Stimulated activated naive CD8-positive, alpha-beta T cell treated with anti-CD3 and anti-CD28 coated beads, Interleukin-15, Interleukin-2, amounts not matched to agents 100 U/mL and 50 U/mL, for 24 hours (primary cell): ENCODE measurements around the gene KRT6B.
"Not testable (repeated sequence)": the region's sequence is repeated elsewhere in the genome, so short reads cannot be mapped to it uniquely, and the experiment has no call there.

ENCODE experiments used
- ATAC-seq: fragments of 150-1000 bp; cut with Tn5 transposase; one replicate; pipeline ENCODE4 v1.10.0; 2021
- DNase-seq: peaks from one replicate; pipeline ENCODE4 v3.0.0; 2021

Gene KRT6B

DNA sequence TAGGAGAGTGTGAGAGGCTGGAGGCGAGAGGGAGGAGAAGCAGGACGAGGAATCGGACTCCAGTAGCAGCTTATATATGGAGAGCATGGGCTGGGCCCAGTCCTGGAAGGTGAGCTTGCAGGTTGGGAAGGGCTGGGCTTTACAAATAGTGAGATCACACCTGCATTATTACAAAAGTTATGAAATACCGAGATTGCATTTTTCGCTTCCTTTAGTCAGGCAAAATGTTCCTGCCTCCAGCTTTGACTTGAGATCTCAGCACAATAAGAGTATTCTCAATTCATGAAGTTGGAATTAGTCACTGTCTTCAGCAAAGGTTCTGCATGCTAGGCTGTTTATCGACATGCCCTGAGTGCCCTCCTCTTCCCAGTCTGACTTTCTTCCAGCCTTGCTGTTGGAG lies at the start of gene KRT6B:
Gene KRT6B, minus strand, starts transcription at position 46 of the 400 bp plus-strand sequence. CDS start 68 bp downstream, outside the sequence.
- DNase-seq (no peak), ATAC-seq (no peak)

- DNase-seq (no peak), ATAC-seq (no peak)
Measured at GRCh38 chr12:52501490-52501889, 49.5 kb upstream of the KRT6B start.

DNA sequence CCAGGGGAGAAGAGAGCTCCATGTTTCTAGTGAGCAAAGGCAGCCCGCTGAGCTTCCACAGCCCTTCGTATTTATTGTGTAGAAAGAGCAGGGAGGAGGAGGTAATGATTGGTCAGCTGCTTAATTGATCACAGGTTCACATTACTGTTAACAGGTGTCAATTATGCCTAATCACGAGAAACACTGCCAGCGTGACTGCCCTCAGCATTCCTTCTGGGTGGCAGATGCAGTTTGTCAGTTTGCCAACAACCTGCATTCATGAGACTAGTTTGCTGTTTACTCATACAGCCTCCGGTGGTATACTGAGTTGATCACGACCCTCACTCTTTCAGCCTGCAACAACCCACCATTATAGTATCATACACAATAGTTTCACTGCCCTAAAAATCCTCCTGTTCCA lies 48.6 kb upstream of the KRT6B start:
- not testable (repeated sequence) for DNase-seq, ATAC-seq

DNA sequence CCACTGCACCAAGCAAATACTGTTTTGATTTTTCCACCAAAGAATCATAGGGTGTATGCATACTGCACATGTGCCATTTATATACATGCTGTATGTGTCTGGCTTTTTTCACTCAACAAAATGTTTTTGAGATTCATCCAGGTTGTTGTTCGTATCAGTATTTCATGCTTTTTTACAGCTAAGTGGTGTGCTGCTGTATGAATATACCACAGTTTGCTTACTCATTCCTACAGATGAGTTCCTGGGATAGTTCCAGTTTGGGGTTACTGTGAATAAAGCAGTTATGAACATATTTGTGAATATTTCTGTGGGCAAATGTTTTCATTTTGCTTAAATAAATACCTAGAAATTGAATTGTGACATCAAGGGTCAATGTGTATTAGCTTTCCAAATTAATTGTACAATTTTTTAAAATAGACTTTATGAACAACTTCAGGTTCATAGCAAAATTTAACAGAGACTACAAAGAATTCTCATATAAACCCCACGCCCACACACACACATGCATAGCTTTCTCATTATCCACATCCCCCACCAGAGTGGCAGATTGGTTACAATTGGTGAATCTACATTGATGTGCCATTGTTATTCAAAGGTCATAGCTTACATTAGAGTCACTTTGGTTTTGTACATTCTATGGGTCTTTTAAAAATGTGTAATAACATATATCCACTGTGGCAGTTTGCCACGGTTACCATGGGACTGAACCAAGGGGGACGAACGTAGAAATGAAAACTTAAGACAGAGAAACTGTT lies 48.0 kb upstream of the KRT6B start:
- ATAC-seq: no peak
- DNase-seq: no peak

GRCh38 chr12:52498946-52499345 lies 47.0 kb upstream of the KRT6B start:
- ATAC-seq (no peak), DNase-seq (no peak)

- ATAC-seq (no peak), DNase-seq (no peak)
Measured at GRCh38 chr12:52497975-52498374, 46.0 kb upstream of the KRT6B start.

DNA sequence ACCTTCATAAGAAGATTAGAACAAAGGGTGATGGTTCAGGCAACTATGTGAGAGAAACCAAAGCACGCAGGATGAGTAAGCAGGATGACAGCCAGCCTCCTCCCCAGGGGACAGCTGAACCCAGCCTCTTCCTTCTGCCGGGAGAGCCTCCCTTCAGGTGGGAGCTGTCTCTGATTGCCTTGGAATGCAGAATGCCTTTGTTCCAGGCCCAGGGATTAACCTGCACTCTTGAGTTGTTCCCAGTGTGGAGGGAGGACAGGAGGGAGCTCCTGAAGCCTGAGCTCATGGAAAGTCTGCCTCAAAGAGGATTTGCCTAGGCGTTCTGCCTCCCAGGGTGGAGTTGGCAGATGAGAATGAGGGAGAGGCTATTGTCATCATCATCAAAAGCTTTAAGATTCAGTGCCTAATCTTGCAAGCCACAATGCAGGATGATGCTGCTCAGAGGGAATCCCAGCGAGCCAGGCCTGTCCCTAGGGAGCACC lies 44.7 kb upstream of the KRT6B start:
- ATAC-seq (no peak), DNase-seq (no peak)

DNA sequence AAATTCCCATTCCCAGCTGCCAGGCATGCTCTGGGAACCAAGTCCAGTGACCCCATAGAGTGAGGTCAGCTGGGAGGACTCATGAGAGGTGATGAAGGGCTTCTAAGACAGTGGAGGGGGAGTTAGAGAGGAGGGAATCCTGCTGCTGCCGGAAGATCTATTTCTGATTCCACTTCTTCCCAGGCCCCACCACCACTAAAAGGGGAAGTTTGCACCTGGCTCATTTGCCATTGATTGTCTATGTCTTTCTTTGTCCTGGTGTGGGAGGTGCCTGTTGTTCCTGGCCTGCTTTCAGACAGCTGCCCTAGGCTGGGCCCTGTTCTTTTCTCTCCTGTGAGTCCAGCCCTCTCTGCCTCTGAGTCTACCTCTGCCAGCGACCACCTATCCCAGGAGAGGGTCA lies 44.1 kb upstream of the KRT6B start:
- ATAC-seq: no peak

DNA sequence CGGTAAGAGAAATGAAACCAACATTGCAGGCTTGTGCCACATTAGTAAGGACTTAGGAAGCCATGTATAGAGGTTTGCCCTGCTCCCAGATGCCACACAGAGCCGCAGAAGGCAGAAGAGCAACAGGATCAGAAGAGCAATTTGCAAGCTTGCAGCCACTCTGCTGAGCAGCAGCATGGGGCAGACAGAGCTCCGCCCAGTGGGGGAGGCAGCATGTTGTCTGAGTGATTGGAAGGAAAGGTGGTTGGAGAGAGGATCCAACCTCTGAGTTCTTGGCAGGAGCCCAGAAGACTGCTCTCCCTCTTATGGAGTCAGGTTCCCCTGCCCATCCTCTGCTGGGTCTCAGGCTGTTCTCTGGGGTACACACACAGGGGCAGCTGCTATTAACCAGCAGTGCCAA lies 43.4 kb upstream of the KRT6B start:
- DNase-seq: no peak
- peak; percentile 29 for ATAC-seq

More for the DNA sequence above, 44.1 kb upstream of the KRT6B start:
- DNase-seq: no peak

- no peak for DNase-seq
Measured at GRCh38 chr12:52494518-52494917, 42.6 kb upstream of the KRT6B start.

GRCh38 chr12:52494100-52494499 lies 42.2 kb upstream of the KRT6B start:
- ATAC-seq: no peak
- DNase-seq: no peak

More at GRCh38 chr12:52494518-52494917, 42.6 kb upstream of the KRT6B start:
- no peak for ATAC-seq

DNA sequence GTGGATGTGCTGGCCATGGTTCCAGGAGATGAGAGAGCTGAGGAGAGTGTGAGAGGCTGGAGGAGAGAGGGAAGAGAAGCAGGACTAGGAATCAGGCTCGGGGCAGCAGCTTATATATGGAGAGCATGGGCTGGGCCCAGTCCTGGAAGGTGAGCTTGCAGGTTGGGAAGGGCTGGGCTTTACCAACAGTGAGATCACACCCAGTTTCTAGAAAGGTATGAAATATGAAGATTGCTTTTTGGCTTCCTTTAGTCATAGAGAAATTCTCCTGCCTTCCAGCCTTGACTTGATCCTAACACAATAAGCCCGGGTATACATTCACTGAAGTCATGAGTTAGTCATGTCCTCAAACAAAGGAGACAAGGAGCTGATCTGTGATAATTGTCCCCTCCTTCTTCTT lies 41.2 kb upstream of the KRT6B start, which contains the start of gene KRT6A:
Gene KRT6A, minus strand, starts transcription at position 86 of the 400 bp plus-strand sequence. Its CDS starts 69 bp downstream, at position 17.
- no peak for ATAC-seq

GRCh38 chr12:52492405-52492804 lies 40.5 kb upstream of the KRT6B start:
- not testable (repeated sequence) for DNase-seq, ATAC-seq

More for the DNA sequence above, 41.2 kb upstream of the KRT6B start, which contains the start of gene KRT6A:
- no peak for DNase-seq

DNA sequence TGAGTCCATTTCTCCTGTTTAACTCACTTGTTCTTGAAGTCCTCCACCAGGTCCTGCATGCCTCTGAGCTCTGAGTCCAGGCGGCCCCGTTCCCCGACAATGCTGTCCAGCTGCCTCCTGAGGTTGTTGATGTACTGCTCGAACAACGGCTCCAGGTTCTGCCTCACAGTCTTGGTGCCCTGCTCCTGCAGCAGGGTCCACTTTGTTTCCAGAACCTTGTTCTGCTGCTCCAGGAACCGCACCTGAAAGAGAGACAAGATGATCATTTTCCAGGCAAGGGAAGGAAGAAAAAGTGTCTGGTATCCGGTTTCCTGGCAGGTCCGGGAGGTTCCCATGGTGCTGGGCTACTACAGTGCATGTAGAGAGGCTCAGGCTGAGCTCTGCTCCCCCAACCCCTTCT lies 39.5 kb upstream of the KRT6B start:
- not testable (repeated sequence) for ATAC-seq, DNase-seq

GRCh38 chr12:52488736-52489135 lies 36.8 kb upstream of the KRT6B start:
- no peak for ATAC-seq
- no peak for DNase-seq

- ATAC-seq, DNase-seq: not testable (repeated sequence)
Measured at GRCh38 chr12:52487744-52488443, 35.9 kb upstream of the KRT6B start.

GRCh38 chr12:52487211-52487610 lies 35.3 kb upstream of the KRT6B start:
- no peak for DNase-seq
- no peak for ATAC-seq

- ATAC-seq: no peak
- no peak for DNase-seq
Measured at GRCh38 chr12:52486166-52487105, 34.5 kb upstream of the KRT6B start.

- DNase-seq: no peak
- ATAC-seq: no peak
Measured at GRCh38 chr12:52480073-52480472, 28.1 kb upstream of the KRT6B start.

- DNase-seq (no peak), ATAC-seq (no peak)
Measured at GRCh38 chr12:52477651-52478050, 25.7 kb upstream of the KRT6B start.

DNA sequence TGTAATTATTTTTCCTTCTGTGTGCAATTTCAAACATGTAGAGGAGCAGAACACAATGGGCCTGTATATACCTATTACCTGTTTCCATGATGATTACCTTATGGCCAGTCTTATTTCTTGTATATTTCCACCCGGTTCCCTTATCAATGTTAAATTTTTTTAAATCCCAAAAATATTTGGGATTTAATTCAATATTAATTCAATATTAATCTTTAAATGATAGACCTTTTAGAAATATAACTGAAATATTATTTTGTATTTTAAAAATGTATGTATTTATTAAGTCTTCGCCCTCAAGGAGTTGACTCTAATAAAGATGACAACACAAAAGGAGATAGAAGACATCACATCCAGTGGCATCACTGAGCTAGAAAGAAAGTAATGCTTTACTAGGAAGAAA lies 22.3 kb upstream of the KRT6B start:
- no peak for DNase-seq
- ATAC-seq: no peak

DNA sequence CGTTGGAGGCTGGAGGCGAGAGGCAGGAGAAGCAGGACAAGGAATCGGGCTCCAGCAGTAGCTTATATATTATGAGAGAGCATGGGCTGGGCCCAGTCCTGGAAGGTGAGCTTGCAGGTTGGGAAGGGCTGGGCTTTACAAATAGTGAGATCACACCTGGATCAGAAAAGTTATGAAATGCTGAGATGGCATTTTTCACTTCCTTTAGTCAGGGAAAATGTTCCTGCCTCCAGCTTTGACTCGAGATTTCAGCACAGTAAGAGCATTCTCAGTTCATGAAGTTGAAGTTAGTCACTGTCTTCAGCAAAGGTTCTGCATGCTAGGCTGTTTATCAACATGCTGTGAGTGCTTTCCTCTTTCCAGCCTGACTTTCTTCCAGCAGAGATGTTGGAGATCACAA lies 21.8 kb upstream of the KRT6B start, which contains the start of gene KRT6C:
Gene KRT6C, minus strand, starts transcription at position 38 of the 400 bp plus-strand sequence. CDS start 68 bp downstream, outside the sequence.
- no peak for DNase-seq
- ATAC-seq: no peak
